ENCODE measurements around the gene TRAF6. TPM values are rescaled to one million over a fixed set of nuclear protein-coding genes. Genes with fewer than 3 reads are reported as not detected.

TRAF6 gene
- total RNA-seq, 1 experiment from 2014 or later: 9.3 TPM

DNA sequence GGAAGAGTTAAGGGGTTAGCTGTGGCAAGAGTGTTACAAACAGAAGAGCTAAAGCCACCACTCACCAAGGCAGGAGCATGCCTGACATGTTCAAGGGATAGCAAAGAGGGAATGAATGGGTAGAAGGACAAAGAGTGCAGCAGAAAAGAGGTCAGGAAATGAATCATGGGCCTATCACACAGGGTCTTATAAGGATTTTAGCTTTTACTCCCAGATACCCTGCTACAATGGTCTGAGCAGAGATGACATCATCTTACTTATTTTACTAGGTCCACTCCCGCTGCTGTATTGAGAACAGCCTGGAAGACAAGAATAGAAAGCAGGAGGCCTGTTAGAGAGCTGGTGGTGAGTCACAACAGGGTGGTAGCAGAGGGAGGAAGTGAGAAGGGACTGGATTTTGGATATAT, 9.8 kb downstream of the TRAF6 start:
- peaks cover 3 to 10% of the 10 kb centered on the region in 2 experiments; a peak in 2 of 4 replicates for H3K36me3 ChIP-seq (ENCODE audit: control insufficient read depth in 1 of 2, insufficient read depth in 2 of 2, low read length in 2 of 2)
- ATAC-seq (peak; percentile 52; the same call in 1 of the 2 replicates), DNase-seq (ENCODE audit: low read depth, low spot score) (no peak)
- intact Hi-C loops (cut with micrococcal nuclease): no loop called here
- H3K4me3 ChIP-seq (replicated peaks in 1 of 2; ENCODE audit: low read depth in 1 of 2, low read length in 2 of 2): no peak overlapping the region
- no peaks in the 10 kb centered on the region for H3K9me3 ChIP-seq (ENCODE audit: control insufficient read depth in 1 of 2, insufficient read depth in 1 of 2, low read depth in 1 of 2, low read length in 2 of 2)
- TF ChIP-seq FOSL1 (IDR thresholded peaks at IDR 0.05; ENCODE audit: low read depth) (peak; percentile 27; the same call in 1 of the 2 replicates), SP1 (IDR thresholded peaks at IDR 0.05; ENCODE audit: low read depth) (no peak), RAD21 (IDR thresholded peaks at IDR 0.05; ENCODE audit: low read depth) (no peak)
- TF ChIP-seq, protein P1, sequence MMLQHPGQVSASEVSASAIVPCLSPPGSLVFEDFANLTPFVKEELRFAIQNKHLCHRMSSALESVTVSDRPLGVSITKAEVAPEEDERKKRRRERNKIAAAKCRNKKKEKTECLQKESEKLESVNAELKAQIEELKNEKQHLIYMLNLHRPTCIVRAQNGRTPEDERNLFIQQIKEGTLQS (IDR thresholded peaks at IDR 0.05): no peak
- ChIA-PET POLR2A (no interaction called here), RAD21 (ENCODE audit: low non-redundant PET in 1 of 2, low total read pairs in 2 of 2, uncharacterized antibody in 2 of 2, unreplicated experiment in 2 of 2) (no interaction called here), CTCF (interaction anchor here (1.5 to 4.0 kb wide), 2 partner anchors 8 to 9 kb away, joined by 3 to 27 read pairs; no protein-coding TSS in a partner anchor)
- no TSS peak for BruUV-seq (replicated peaks)
- H3K9ac ChIP-seq (ENCODE audit: low read length): no peak overlapping the region
- H3K27ac ChIP-seq (ENCODE audit: low read depth, low read length): no peak overlapping the region
- no peaks in the 10 kb centered on the region for H3K9me2 ChIP-seq (ENCODE audit: insufficient read depth)
- H3K4me1 ChIP-seq (ENCODE audit: control insufficient read depth in 1 of 2, insufficient read depth in 2 of 2, low read length in 2 of 2): peaks cover 0 to 13% of the 10 kb centered on the region in 2 experiments; a peak in 2 of 4 replicates
- peak overlapping the region; percentile 29; the same call in 1 of the 2 replicates for H3K4me2 ChIP-seq (ENCODE audit: low read length)
- peaks cover 11% of the 10 kb centered on the region; the same call in 1 of the 2 replicates for H3K79me2 ChIP-seq (ENCODE audit: insufficient read depth, low read length)
- no peak overlapping the region for H2AFZ ChIP-seq (ENCODE audit: low read depth, low read length, poor library complexity, severe bottlenecking)
- no peaks in the 10 kb centered on the region for H3K27me3 ChIP-seq (ENCODE audit: insufficient read depth, low read length)
- no peaks in the 10 kb centered on the region for H4K20me1 ChIP-seq (ENCODE audit: insufficient read depth)

DNA sequence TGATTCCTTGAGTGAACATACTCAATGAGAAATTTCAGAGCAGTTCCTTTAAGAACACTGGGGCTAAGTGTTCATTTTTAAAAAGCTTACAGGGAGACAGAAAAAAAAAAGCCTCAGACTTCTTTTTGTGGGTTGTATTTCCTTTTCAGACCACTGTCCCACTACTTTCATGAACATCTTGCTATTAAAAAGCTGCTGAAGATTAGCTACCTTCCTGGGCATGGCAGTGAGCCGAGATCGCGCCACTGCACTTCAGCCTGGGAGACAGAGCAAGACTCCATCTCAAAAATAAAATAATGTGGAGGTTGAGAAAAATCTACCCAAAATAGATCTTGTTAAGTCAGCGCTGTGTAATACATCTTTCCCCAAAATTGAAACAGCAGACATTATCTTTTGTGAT, 10.8 kb downstream of the TRAF6 start:
- Histone ChIP-seq H4K20me1 (ENCODE audit: insufficient read depth) (no peaks in the 10 kb centered on the region), H3K9me2 (ENCODE audit: insufficient read depth) (no peaks in the 10 kb centered on the region), H3K27ac (ENCODE audit: low read depth, low read length) (no peak overlapping the region), H3K9me3 (ENCODE audit: control insufficient read depth in 1 of 2, insufficient read depth in 1 of 2, low read depth in 1 of 2, low read length in 2 of 2) (no peaks in the 10 kb centered on the region), H3K36me3 (ENCODE audit: control insufficient read depth in 1 of 2, insufficient read depth in 2 of 2, low read length in 2 of 2) (peaks cover 9 to 10% of the 10 kb centered on the region in 2 experiments; a peak in 3 of 4 replicates), H3K4me1 (ENCODE audit: control insufficient read depth in 1 of 2, insufficient read depth in 2 of 2, low read length in 2 of 2) (peaks cover 0 to 13% of the 10 kb centered on the region in 2 experiments; a peak in 2 of 4 replicates), H3K4me2 (ENCODE audit: low read length) (no peak overlapping the region), H2AFZ (ENCODE audit: low read depth, low read length, poor library complexity, severe bottlenecking) (no peak overlapping the region), H3K4me3 (replicated peaks in 1 of 2; ENCODE audit: low read depth in 1 of 2, low read length in 2 of 2) (no peak overlapping the region), H3K79me2 (ENCODE audit: insufficient read depth, low read length) (0 out of 2 replicates have a peak, but pooled peaks cover 8% of the 10 kb centered on the region), H3K27me3 (ENCODE audit: insufficient read depth, low read length) (no peaks in the 10 kb centered on the region), H3K9ac (ENCODE audit: low read length) (no peak overlapping the region)
- ChIA-PET RAD21 (ENCODE audit: low non-redundant PET in 1 of 2, low total read pairs in 2 of 2, uncharacterized antibody in 2 of 2, unreplicated experiment in 2 of 2) (no interaction called here), POLR2A (no interaction called here), CTCF (interaction anchor here (0.9 to 1.5 kb wide), 2 partner anchors 10 to 21 kb away, joined by 3 read pairs; no protein-coding TSS in a partner anchor)
- no peak for ATAC-seq
- BruUV-seq (replicated peaks): no TSS peak
- no peak for TF ChIP-seq SRF (IDR thresholded peaks at IDR 0.05; ENCODE audit: low read depth)
- no peak for TF ChIP-seq ELF1 (IDR thresholded peaks at IDR 0.05; ENCODE audit: borderline replicate concordance, low read depth)
- TF ChIP-seq, protein P2, sequence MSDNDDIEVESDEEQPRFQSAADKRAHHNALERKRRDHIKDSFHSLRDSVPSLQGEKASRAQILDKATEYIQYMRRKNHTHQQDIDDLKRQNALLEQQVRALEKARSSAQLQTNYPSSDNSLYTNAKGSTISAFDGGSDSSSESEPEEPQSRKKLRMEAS (IDR thresholded peaks at IDR 0.05): no peak
- TF ChIP-seq ZNF274 (IDR thresholded peaks at IDR 0.05; ENCODE audit: low read depth, low read length): no peak
- TF ChIP-seq, protein P1 (IDR thresholded peaks at IDR 0.05): no peak
- no peak for TF ChIP-seq SIN3A (IDR thresholded peaks at IDR 0.05; ENCODE audit: low read depth)
- TF ChIP-seq, protein P3, sequence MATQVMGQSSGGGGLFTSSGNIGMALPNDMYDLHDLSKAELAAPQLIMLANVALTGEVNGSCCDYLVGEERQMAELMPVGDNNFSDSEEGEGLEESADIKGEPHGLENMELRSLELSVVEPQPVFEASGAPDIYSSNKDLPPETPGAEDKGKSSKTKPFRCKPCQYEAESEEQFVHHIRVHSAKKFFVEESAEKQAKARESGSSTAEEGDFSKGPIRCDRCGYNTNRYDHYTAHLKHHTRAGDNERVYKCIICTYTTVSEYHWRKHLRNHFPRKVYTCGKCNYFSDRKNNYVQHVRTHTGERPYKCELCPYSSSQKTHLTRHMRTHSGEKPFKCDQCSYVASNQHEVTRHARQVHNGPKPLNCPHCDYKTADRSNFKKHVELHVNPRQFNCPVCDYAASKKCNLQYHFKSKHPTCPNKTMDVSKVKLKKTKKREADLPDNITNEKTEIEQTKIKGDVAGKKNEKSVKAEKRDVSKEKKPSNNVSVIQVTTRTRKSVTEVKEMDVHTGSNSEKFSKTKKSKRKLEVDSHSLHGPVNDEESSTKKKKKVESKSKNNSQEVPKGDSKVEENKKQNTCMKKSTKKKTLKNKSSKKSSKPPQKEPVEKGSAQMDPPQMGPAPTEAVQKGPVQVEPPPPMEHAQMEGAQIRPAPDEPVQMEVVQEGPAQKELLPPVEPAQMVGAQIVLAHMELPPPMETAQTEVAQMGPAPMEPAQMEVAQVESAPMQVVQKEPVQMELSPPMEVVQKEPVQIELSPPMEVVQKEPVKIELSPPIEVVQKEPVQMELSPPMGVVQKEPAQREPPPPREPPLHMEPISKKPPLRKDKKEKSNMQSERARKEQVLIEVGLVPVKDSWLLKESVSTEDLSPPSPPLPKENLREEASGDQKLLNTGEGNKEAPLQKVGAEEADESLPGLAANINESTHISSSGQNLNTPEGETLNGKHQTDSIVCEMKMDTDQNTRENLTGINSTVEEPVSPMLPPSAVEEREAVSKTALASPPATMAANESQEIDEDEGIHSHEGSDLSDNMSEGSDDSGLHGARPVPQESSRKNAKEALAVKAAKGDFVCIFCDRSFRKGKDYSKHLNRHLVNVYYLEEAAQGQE (IDR thresholded peaks at IDR 0.05; ENCODE audit: low read depth): no peak
- TF ChIP-seq EZH2 (IDR thresholded peaks at IDR 0.05): no peak
- no peak for DNase-seq (ENCODE audit: low read depth, low spot score)
- intact Hi-C loops (cut with micrococcal nuclease): no loop called here

Data from HCT116 (cell line).